Small intestine (tissue), 7 donors: ENCODE data around the gene IFITM1. TPM values are rescaled to one million over a fixed set of nuclear protein-coding genes. Genes with fewer than 3 reads are reported as not detected.
A peak's percentile ranks its signal among the peaks of the same experiment; 100 is the strongest.

Experiments
- DNase-seq, 2 donors: peaks; one replicate each; pipeline versions ENCODE4 v3.0.0 to v3.0.0-alpha.2; 2013
- FAIRE-seq: peaks from 2 replicates; lab custom pipeline; 2012; peaks lifted over from hg19 to GRCh38; lab: Jason Lieb, UNC
- H3K27ac ChIP-seq, 3 donors: one replicate each; pipeline ENCODE4 v1.5.1; 2013; ENCODE audit warnings: low read length in 2 of 3, mild to moderate bottlenecking in 2 of 3, control low read depth in 1 of 3, inconsistent platforms in 1 of 3, low read depth in 1 of 3, moderate library complexity in 1 of 3
- H3K27me3 ChIP-seq, 3 donors: one replicate each; pipeline ENCODE4 v1.6.1; 2013; ENCODE audit warnings: low read length in 3 of 3, inconsistent platforms in 1 of 3; ENCODE audit not compliant: control insufficient read depth in 3 of 3, insufficient read depth in 3 of 3
- H3K36me3 ChIP-seq, 3 donors: one replicate each; pipeline ENCODE4 v1.6.1; 2013; ENCODE audit warnings: low read length in 3 of 3, inconsistent platforms in 1 of 3, low read depth in 1 of 3, mild to moderate bottlenecking in 1 of 3, moderate library complexity in 1 of 3; ENCODE audit not compliant: control insufficient read depth in 3 of 3, insufficient read depth in 2 of 3
- H3K4me1 ChIP-seq, 3 donors: one replicate each; pipeline ENCODE4 v1.6.1; 2013; ENCODE audit warnings: low read length in 2 of 3, inconsistent platforms in 1 of 3, low read depth in 1 of 3, mild to moderate bottlenecking in 1 of 3, moderate library complexity in 1 of 3; ENCODE audit not compliant: control insufficient read depth in 3 of 3, insufficient read depth in 2 of 3
- H3K4me3 ChIP-seq, 3 donors: one replicate each; pipeline ENCODE4 v1.5.1; 2013; ENCODE audit warnings: low read length in 3 of 3, control low read depth in 1 of 3, inconsistent platforms in 1 of 3, low read depth in 1 of 3, mild to moderate bottlenecking in 1 of 3, moderate library complexity in 1 of 3
- H3K9me3 ChIP-seq, 2 donors: one replicate each; pipeline ENCODE4 v1.6.1; 2013; ENCODE audit warnings: low read depth in 1 of 2, low read length in 1 of 2; ENCODE audit not compliant: control insufficient read depth in 2 of 2, insufficient read depth in 1 of 2
- WGBS, 3 donors: extraction: QIAGEN DNeasy Blood & Tissue Kit; methylation state at CpG; one replicate each; pipeline ENCODE4 v1.1.7; 2013; 5-methylcytosine and 5-hydroxymethylcytosine counted together
- polyA plus RNA-seq, 4 donors: library from polyadenylated mRNA; stranded (reverse) in 3 of 4; unstranded in 1 of 4; fragments of 200-250 nt in 3 of 4; fragments of 120-200 nt in 1 of 4; gene quantifications; one replicate each; pipeline versions ENCODE4 v1.2.1 to v1.2.3, GENCODE V29; 2013
- donor health status: healthy with polysubstance abuse.
- donor health status: control.
- donor health status: control.
- donor health status: Bipolar disorder and iron deficiency.
- donor health status: healthy.

IFITM1 gene
- polyA plus RNA-seq, 4 donors = 8.9 to 520 (median 146) TPM

GRCh38 chr11:353179-353873 lies 39.5 kb downstream of the IFITM1 start:
- no peaks in the 10 kb centered on the region for H3K27me3 ChIP-seq
- DNase-seq = peak in 1 of 2 donors; percentile 59
- H3K9me3 ChIP-seq = no peaks in the 10 kb centered on the region
- H3K4me3 ChIP-seq = no peak overlapping the region
- H3K4me1 ChIP-seq = peaks cover 0 to 44% (median 5%) of the 10 kb centered on the region in 3 donors
- H3K27ac ChIP-seq = peak overlapping the region in 2 of 3 donors; percentile 72 to 90
- no peaks in the 10 kb centered on the region for H3K36me3 ChIP-seq
- 23 to 32% (median 29%) methylated on average over 16 of the region's 16 CpGs for WGBS, 3 donors
- no peak for FAIRE-seq

DNA sequence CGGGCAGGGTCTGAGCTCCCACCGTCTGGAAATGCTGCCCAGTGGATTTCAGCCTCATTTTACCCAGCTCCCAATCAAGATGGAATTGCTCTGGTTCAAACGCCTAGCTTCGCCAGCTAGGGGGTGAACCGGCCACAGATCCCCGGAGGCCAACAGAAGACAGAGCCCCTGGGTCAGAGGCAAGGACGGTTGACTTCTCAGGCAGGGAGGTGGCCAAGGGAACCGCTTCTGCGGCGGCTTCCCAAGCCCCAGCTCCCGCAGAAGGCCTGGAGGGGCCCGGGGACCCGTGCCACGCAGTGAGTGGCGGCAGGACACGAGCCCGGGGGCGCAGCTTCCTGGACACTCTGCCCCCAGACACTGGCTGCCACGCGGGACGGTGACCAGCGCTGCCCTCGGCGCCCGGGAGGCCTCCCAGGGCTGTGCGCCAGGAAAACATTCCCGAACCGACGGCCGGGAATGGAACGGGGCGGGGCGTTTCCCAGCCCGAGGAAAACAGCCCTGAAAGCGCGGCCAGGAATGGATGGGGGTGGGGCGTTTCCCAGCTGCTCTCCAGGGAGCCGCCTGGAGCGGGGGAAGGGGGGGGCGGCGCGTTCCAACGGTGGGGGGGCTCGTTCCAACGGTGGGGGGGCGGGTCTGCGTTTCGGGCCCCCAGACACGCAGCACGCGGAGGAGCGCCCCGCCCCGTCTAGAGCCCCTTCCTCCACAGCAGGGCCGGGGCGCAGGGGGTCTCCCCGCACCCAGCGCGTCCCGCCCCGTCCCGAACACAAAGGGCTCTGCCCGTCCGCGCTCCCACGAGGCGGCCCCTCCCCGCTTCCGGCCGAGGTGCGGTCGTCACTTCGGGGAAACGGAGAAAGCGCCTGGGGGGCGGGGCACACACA lies 42.0 kb downstream of the IFITM1 start:
- Histone ChIP-seq H3K27ac (peak overlapping the region; percentile 82 to 93 (median 91)), H3K9me3 (peaks cover 0 to 9% of the 10 kb centered on the region in 2 donors), H3K36me3 (no peaks in the 10 kb centered on the region), H3K4me3 (peak overlapping the region; percentile 37 to 41 (median 41)), H3K4me1 (peaks cover 0 to 30% (median 5%) of the 10 kb centered on the region in 3 donors), H3K27me3 (peaks cover 0 to 2% (median 0%) of the 10 kb centered on the region in 3 donors)
- FAIRE-seq = no peak
- WGBS, 3 donors = 3 to 8% (median 7%) methylated on average over 35 to 76 of the region's 76 CpGs
- peak; percentile 83 to 96 for DNase-seq

- no peak overlapping the region for H3K27ac ChIP-seq
- H3K4me3 ChIP-seq = no peak overlapping the region
- WGBS, 3 donors = 78 to 81% (median 78%) methylated on average over 6 of the region's 6 CpGs
- H3K27me3 ChIP-seq = peaks cover 0 to 4% (median 0%) of the 10 kb centered on the region in 3 donors
- no peaks in the 10 kb centered on the region for H3K36me3 ChIP-seq
- peaks cover 0 to 24% (median 5%) of the 10 kb centered on the region in 3 donors for H3K4me1 ChIP-seq
- DNase-seq = no peak
- FAIRE-seq = no peak
- H3K9me3 ChIP-seq = peaks cover 0 to 17% of the 10 kb centered on the region in 2 donors
These were observed 42.8 kb downstream of the IFITM1 start for GRCh38 chr11:356610-357009.

GRCh38 chr11:357582-357981 lies 43.7 kb downstream of the IFITM1 start:
- FAIRE-seq = no peak
- no peak overlapping the region for H3K4me3 ChIP-seq

GRCh38 chr11:358129-358800 lies 44.4 kb downstream of the IFITM1 start:
- WGBS, 3 donors = 57 to 78% (median 62%) methylated on average over 34 of the region's 34 CpGs
- Histone ChIP-seq H3K4me3 (no peak overlapping the region), H3K27me3 (peaks cover 0 to 4% (median 0%) of the 10 kb centered on the region in 3 donors), H3K27ac (no peak overlapping the region), H3K9me3 (peaks cover 0 to 23% of the 10 kb centered on the region in 2 donors), H3K4me1 (peaks cover 0 to 17% (median 3%) of the 10 kb centered on the region in 3 donors), H3K36me3 (no peaks in the 10 kb centered on the region)
- DNase-seq (no peak), FAIRE-seq (no peak)

More at GRCh38 chr11:357582-357981, 43.7 kb downstream of the IFITM1 start:
- DNase-seq = no peak
- peaks cover 0 to 22% of the 10 kb centered on the region in 2 donors for H3K9me3 ChIP-seq
- no peak overlapping the region for H3K27ac ChIP-seq
- 85 to 94% (median 88%) methylated on average over 4 of the region's 4 CpGs for WGBS, 3 donors
- H3K4me1 ChIP-seq = peaks cover 0 to 24% (median 5%) of the 10 kb centered on the region in 3 donors
- H3K36me3 ChIP-seq = no peaks in the 10 kb centered on the region
- H3K27me3 ChIP-seq = peaks cover 0 to 4% (median 0%) of the 10 kb centered on the region in 3 donors

DNA sequence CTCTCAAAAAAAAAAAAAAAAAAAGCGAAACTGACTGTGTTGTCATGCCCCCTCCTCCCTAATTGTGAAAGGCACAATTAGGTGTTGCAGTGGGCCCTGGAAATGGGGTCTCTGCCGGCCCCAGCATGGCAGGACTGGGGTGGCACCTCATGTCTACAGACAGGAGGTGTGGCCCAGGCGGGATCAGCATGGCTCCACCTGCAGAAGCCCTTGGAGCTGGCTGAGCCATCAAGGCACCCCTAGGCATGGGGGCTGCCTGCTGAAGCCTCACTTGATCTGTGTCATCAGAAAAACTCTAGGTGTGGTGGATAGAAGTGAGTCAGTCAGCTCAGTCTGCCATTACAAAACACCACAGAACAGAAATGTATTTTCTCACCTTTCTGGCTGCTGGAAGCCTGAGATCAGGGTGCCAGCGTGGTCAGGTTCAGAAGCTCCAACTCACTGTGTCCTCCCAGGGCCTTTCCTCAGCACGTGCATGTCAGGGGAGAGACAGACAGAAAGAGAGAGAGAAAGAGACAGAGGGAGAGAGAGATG lies 45.4 kb downstream of the IFITM1 start:
- peaks cover 0 to 23% of the 10 kb centered on the region in 2 donors for H3K9me3 ChIP-seq
- H3K4me1 ChIP-seq = peaks cover 0 to 8% (median 3%) of the 10 kb centered on the region in 3 donors
- no peak overlapping the region for H3K27ac ChIP-seq
- WGBS, 3 donors = 65 to 83% (median 80%) methylated on average over 4 to 5 of the region's 5 CpGs
- H3K27me3 ChIP-seq = peaks cover 0 to 4% (median 0%) of the 10 kb centered on the region in 3 donors
- DNase-seq (no peak), FAIRE-seq (no peak)
- H3K4me3 ChIP-seq = no peak overlapping the region
- H3K36me3 ChIP-seq = no peaks in the 10 kb centered on the region

GRCh38 chr11:360326-361280 lies 46.8 kb downstream of the IFITM1 start:
- WGBS, 3 donors = 80 to 85% (median 83%) methylated on average over 22 of the region's 22 CpGs
- Histone ChIP-seq H3K9me3 (peaks cover 0 to 23% of the 10 kb centered on the region in 2 donors), H3K4me1 (peaks cover 0 to 2% (median 0%) of the 10 kb centered on the region in 3 donors), H3K4me3 (no peak overlapping the region), H3K27me3 (peaks cover 0 to 6% (median 0%) of the 10 kb centered on the region in 3 donors), H3K27ac (no peak overlapping the region), H3K36me3 (no peaks in the 10 kb centered on the region)
- FAIRE-seq (no peak), DNase-seq (no peak)
